ENCODE results near the gene TNNT3.

The TNNT3 gene

DNA sequence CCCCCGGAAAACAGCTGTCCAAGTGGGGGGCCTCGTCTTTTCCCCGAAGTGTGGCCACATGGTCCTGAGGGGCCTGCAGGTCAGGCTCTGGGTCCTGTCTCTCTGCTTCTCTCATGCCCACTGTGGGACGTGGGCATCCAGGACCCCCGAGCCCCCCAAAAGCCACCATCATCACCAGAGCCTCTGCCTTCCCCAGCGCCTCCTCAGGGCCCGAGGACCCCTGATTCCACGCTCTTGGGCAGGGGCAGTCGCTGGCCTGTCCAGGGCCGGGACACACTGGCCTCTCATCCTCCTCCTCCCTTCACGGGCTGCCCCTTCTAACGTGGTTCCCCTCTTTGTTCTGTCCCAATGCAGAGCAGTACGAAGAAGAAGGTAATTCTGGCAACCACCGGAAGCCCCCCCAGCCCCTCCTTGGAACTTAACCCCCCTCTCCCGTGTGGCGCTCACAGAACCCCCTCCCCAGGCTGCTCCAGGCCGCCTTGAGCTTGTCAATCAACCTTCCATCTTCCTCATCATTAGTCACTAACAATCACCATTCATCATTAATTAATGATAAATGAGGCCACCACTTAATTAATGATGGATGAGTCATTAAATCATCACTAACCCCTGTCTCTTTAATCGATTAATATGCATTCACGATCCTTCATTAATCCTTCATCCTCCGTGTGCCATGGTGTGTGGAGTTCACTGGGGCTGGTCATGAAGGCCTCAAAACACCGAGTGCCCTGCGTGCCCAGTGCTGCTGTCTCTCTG, 3.9 kb downstream of the TNNT3 start:
- no peak for TF ChIP-seq CSRNP3 (CRISPR knock-in tag; IDR thresholded peaks at IDR 0.05)
- TF ChIP-seq GLIS3 (CRISPR knock-in tag; IDR thresholded peaks at IDR 0.05): no peak
- TF ChIP-seq PPARA (CRISPR knock-in tag; IDR thresholded peaks at IDR 0.05; ENCODE audit: borderline replicate concordance): no peak

DNA sequence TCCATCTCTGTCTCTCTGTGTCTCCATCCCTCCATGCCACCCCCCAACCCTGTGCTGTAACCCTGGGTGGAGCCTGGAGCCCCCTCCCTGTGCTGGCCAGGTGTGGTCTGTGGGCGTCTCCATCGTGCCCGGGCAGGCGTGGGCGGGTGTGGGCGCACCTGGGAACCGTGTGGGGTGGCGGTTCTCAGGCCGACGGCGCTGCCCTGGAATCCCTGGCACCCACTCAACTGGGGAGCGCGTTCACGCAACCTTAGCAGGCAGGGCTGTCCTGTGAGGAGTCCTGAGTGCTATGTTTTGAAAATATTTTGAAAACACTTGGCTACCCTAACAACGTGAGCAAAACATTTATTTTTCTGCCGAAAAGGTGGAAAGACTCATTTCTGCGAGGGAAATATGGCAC, 4.7 kb downstream of the TNNT3 start:
- no peak for TF ChIP-seq ZC3H10 (CRISPR knock-in tag; IDR thresholded peaks at IDR 0.05)
- TF ChIP-seq ARNTL (CRISPR knock-in tag; IDR thresholded peaks at IDR 0.05; ENCODE audit: borderline replicate concordance, low read depth): no peak
- TF ChIP-seq ZNF565 (CRISPR knock-in tag; conservative IDR thresholded peaks at IDR 0.05; ENCODE audit: low read depth): no peak
- no peak for TF ChIP-seq ZNF8 (CRISPR knock-in tag; IDR thresholded peaks at IDR 0.05)
- TF ChIP-seq TCF4 (CRISPR knock-in tag; IDR thresholded peaks at IDR 0.05; ENCODE audit: borderline replicate concordance): no peak
- TF ChIP-seq ZFP3 (CRISPR knock-in tag; IDR thresholded peaks at IDR 0.05): no peak
- no peak for TF ChIP-seq OSR1 (CRISPR knock-in tag; IDR thresholded peaks at IDR 0.05)
- TF ChIP-seq, protein P1, sequence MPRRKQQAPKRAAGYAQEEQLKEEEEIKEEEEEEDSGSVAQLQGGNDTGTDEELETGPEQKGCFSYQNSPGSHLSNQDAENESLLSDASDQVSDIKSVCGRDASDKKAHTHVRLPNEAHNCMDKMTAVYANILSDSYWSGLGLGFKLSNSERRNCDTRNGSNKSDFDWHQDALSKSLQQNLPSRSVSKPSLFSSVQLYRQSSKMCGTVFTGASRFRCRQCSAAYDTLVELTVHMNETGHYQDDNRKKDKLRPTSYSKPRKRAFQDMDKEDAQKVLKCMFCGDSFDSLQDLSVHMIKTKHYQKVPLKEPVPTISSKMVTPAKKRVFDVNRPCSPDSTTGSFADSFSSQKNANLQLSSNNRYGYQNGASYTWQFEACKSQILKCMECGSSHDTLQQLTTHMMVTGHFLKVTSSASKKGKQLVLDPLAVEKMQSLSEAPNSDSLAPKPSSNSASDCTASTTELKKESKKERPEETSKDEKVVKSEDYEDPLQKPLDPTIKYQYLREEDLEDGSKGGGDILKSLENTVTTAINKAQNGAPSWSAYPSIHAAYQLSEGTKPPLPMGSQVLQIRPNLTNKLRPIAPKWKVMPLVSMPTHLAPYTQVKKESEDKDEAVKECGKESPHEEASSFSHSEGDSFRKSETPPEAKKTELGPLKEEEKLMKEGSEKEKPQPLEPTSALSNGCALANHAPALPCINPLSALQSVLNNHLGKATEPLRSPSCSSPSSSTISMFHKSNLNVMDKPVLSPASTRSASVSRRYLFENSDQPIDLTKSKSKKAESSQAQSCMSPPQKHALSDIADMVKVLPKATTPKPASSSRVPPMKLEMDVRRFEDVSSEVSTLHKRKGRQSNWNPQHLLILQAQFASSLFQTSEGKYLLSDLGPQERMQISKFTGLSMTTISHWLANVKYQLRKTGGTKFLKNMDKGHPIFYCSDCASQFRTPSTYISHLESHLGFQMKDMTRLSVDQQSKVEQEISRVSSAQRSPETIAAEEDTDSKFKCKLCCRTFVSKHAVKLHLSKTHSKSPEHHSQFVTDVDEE (CRISPR knock-in tag; IDR thresholded peaks at IDR 0.05): no peak
- no peak for TF ChIP-seq RARB (CRISPR knock-in tag; IDR thresholded peaks at IDR 0.05)
- no peak for TF ChIP-seq POU6F1 (CRISPR knock-in tag; IDR thresholded peaks at IDR 0.05; ENCODE audit: borderline replicate concordance, low read depth)

More for the DNA sequence above, 3.9 kb downstream of the TNNT3 start:
- ATAC-seq: no peak

DNA sequence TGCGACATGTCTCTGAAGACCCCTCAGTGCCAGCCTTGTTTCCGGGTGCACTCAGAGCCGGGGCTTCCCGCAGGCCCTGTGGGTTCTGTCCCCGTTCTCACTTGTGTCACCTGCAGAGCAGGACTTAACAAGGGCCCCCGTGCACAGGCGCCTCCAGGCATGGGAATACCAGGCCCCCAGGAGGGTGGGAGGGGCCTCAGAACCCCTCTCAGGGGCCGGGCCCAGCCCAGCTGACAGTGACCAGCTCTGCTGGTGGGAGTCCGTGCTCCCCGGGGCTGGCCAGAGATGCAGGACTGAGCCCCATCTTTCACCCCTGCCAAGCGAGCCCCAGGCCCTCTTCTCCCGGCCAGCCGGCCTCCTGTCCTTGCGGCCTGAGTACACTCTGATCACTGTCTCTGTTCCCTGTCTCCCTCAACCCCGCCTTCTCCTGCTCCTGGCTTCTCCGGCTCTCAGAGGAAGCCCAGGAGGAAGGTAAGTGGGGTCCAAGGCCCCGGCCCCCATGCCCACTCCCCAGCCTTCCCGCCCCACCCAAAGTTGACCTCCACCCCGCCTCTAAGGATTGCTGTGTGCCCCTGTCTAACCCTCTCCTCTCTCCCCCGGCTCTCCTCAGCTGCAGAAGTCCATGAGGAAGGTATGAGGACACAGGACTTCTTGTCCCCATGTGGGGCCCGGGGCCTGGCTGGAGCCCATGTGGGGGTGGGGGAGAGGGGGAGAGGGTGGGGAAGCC, 5.3 kb downstream of the TNNT3 start:
- no peak for ATAC-seq
- TF ChIP-seq ZFP30 (CRISPR knock-in tag; IDR thresholded peaks at IDR 0.05) (no peak), ZC3H10 (CRISPR knock-in tag; IDR thresholded peaks at IDR 0.05) (no peak), TCF4 (CRISPR knock-in tag; IDR thresholded peaks at IDR 0.05; ENCODE audit: borderline replicate concordance) (no peak), CSDC2 (CRISPR knock-in tag; IDR thresholded peaks at IDR 0.05) (no peak), SNAI2 (CRISPR knock-in tag; IDR thresholded peaks at IDR 0.05) (no peak), ZNF565 (CRISPR knock-in tag; conservative IDR thresholded peaks at IDR 0.05; ENCODE audit: low read depth) (no peak), ESRRG (CRISPR knock-in tag; IDR thresholded peaks at IDR 0.05) (no peak), ZNF70 (CRISPR knock-in tag; IDR thresholded peaks at IDR 0.05) (no peak), ZNF8 (CRISPR knock-in tag; IDR thresholded peaks at IDR 0.05) (no peak), POU6F1 (CRISPR knock-in tag; IDR thresholded peaks at IDR 0.05; ENCODE audit: borderline replicate concordance, low read depth) (no peak), GLIS3 (CRISPR knock-in tag; IDR thresholded peaks at IDR 0.05) (no peak), RARB (CRISPR knock-in tag; IDR thresholded peaks at IDR 0.05) (no peak), ISL1 (CRISPR knock-in tag; IDR thresholded peaks at IDR 0.05) (no peak), OSR1 (CRISPR knock-in tag; IDR thresholded peaks at IDR 0.05) (no peak), ARNTL (CRISPR knock-in tag; IDR thresholded peaks at IDR 0.05; ENCODE audit: borderline replicate concordance, low read depth) (no peak)
- TF ChIP-seq, protein P1 (CRISPR knock-in tag; IDR thresholded peaks at IDR 0.05): no peak
- TF ChIP-seq, protein P2, sequence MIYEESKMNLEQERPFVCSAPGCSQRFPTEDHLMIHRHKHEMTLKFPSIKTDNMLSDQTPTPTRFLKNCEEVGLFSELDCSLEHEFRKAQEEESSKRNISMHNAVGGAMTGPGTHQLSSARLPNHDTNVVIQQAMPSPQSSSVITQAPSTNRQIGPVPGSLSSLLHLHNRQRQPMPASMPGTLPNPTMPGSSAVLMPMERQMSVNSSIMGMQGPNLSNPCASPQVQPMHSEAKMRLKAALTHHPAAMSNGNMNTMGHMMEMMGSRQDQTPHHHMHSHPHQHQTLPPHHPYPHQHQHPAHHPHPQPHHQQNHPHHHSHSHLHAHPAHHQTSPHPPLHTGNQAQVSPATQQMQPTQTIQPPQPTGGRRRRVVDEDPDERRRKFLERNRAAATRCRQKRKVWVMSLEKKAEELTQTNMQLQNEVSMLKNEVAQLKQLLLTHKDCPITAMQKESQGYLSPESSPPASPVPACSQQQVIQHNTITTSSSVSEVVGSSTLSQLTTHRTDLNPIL (CRISPR knock-in tag; IDR thresholded peaks at IDR 0.05; ENCODE audit: low read depth): no peak
- TF ChIP-seq, protein P3, sequence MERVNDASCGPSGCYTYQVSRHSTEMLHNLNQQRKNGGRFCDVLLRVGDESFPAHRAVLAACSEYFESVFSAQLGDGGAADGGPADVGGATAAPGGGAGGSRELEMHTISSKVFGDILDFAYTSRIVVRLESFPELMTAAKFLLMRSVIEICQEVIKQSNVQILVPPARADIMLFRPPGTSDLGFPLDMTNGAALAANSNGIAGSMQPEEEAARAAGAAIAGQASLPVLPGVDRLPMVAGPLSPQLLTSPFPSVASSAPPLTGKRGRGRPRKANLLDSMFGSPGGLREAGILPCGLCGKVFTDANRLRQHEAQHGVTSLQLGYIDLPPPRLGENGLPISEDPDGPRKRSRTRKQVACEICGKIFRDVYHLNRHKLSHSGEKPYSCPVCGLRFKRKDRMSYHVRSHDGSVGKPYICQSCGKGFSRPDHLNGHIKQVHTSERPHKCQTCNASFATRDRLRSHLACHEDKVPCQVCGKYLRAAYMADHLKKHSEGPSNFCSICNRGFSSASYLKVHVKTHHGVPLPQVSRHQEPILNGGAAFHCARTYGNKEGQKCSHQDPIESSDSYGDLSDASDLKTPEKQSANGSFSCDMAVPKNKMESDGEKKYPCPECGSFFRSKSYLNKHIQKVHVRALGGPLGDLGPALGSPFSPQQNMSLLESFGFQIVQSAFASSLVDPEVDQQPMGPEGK (CRISPR knock-in tag; IDR thresholded peaks at IDR 0.05; ENCODE audit: borderline replicate concordance): no peak

More for the DNA sequence above, 4.7 kb downstream of the TNNT3 start:
- no peak for ATAC-seq

All from SK-N-SH treated with all-trans-retinoic acid at 6 μM for 48 hours (cell line).